Medulla oblongata (tissue), 1 donor: Measurements from ENCODE around the gene SVIL.
A peak's percentile ranks its signal among the peaks of the same experiment; 100 is the strongest.

Experiments used
- DNase-seq: peaks from one replicate; pipeline ENCODE4 v3.0.0-alpha.2; 2015; ENCODE audit errors: extremely low spot score

SVIL gene

GRCh38 chr10:29420744-29421143, 214.0 kb downstream of the SVIL start:
- DNase-seq = no peak

- DNase-seq = no peak
These were observed 217.4 kb downstream of the SVIL start for GRCh38 chr10:29417324-29417723.

GRCh38 chr10:29415876-29416275, 218.9 kb downstream of the SVIL start:
- no peak for DNase-seq

GRCh38 chr10:29414501-29414900, 220.3 kb downstream of the SVIL start:
- DNase-seq = no peak

GRCh38 chr10:29412485-29412884, 222.3 kb downstream of the SVIL start:
- no peak for DNase-seq

- no peak for DNase-seq
These were observed 223.0 kb downstream of the SVIL start for GRCh38 chr10:29411666-29412315.

- peak; percentile 81 for DNase-seq
These were observed 225.3 kb downstream of the SVIL start for GRCh38 chr10:29409241-29410054.

- no peak for DNase-seq
These were observed 225.9 kb downstream of the SVIL start for GRCh38 chr10:29408847-29409240.
